Activated naive CD4-positive, alpha-beta T cell treated with anti-CD3 and anti-CD28 coated beads for 36 hours (primary cell): ENCODE results near the gene LDLRAD4. TPM values are rescaled to one million over a fixed set of nuclear protein-coding genes. Genes with fewer than 3 reads are reported as not detected.
A peak's percentile ranks its signal among the peaks of the same experiment; 100 is the strongest.

Source experiments
- CTCF ChIA-PET: fragments of 350-600 bp; sonication (Branson Sonifier 250); formaldehyde crosslinking; loops from one replicate; lab custom pipeline; 2021; ENCODE audit warnings: antibody characterized with exemption; lab: Charles Lee
- DNase-seq: peaks from one replicate; pipeline ENCODE4 v3.0.0-alpha.2; 2020
- H3K27ac Mint-ChIP-seq: one replicate; pipeline ENCODE4 v1.8.0; 2021; ENCODE audit warnings: mild to moderate bottlenecking, mixed read lengths
- H3K27me3 Mint-ChIP-seq: one replicate; pipeline ENCODE4 v1.8.0; 2021; ENCODE audit warnings: low read depth, mixed read lengths
- H3K36me3 Mint-ChIP-seq: one replicate; pipeline ENCODE4 v1.8.0; 2021; ENCODE audit warnings: low read depth, mixed read lengths
- H3K4me1 Mint-ChIP-seq: one replicate; pipeline ENCODE4 v1.8.0; 2021; ENCODE audit warnings: low read depth, mixed read lengths
- H3K4me3 Mint-ChIP-seq: one replicate; pipeline ENCODE4 v1.8.0; 2021; ENCODE audit warnings: mild to moderate bottlenecking, moderate library complexity, mixed read lengths
- H3K9me3 Mint-ChIP-seq: one replicate; pipeline ENCODE4 v1.8.0; 2021; ENCODE audit warnings: mixed read lengths
- intact Hi-C: fragments of 100-400 bp; cut with micrococcal nuclease; formaldehyde crosslinking; loops from one replicate; pipeline ENCODE4 v1.15.1; 2023
- total RNA-seq, 2 experiments: library from RNA; stranded (reverse); gene quantifications; one replicate each; pipeline ENCODE4 v1.2.3, GENCODE V29; 2021

The LDLRAD4 gene
- total RNA-seq, 2 experiments from 2014 or later: 19.4 to 21.3 TPM

DNA sequence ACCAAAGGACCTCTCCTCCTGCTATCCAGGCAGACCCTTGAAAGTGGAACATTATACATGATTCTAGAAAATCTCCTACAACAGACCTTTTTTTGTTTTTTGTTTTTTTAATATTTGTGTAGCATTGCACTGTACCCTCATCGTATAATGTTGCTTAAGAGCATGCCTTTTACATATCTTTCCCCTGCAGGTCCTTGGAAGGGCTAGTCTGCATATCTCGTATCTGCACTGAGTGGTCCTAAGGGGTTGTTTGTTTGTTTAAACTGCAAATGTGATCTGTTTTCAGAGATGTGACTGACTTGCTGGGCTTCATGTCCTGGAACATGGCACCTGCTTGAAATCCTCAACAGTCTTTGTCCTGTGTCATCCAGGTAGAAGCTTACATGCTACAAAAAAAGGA is 303.7 kb downstream of the LDLRAD4 start:
- no peak for DNase-seq
- intact Hi-C loops: loop anchor here (2.0 kb wide), 1 partner anchor 305 kb away; no protein-coding TSS in a partner anchor
- H3K9me3 Mint-ChIP-seq: peaks cover 6% of the 10 kb centered on the region
- CTCF ChIA-PET: interaction anchor here (0.9 to 3.7 kb wide), 2 partner anchors 9 to 306 kb away, joined by 4 to 11 read pairs; no protein-coding TSS in a partner anchor
- H3K27me3 Mint-ChIP-seq: no peaks in the 10 kb centered on the region
- peaks cover 20% of the 10 kb centered on the region for H3K4me1 Mint-ChIP-seq
- H3K4me3 Mint-ChIP-seq: no peak overlapping the region
- H3K36me3 Mint-ChIP-seq: peaks cover 10% of the 10 kb centered on the region
- H3K27ac Mint-ChIP-seq: no peak overlapping the region

DNA sequence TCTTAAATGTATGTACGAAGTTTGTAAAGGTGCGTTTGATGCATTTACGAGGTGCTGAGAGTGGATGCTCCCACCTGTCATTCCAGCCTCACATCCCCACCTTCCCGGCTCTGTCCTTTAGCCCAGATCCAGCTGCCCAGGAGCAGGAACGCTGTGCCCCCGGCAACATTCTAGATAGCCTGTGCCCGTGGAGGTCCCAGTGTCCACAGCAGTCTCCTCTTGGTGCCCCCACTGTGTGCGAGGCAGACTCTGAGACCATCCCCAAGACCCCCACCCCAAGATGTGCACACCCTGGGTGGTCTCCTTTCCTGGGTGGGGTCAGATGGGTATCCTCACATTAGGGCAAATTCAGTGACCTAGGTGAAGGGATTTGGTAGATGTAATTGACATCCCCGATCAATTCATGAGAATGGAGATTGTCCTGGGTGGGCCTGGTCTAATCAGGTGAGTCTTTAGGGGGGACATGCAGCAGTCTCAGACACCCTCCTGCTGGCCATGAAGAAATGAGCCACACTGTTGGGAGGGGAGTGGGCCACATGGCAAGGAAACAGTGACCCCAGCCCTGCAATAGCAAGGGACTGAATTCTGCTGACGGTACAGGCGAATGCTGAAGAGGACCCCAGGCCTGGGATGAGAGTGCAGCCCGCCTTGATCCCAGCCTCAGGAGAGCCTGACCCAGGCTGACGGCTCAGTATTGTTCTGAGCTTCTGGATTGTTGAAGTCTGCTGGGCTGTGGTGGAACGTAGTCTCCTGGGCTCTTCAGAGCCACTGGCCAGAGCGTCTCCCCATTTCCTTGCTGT is 304.5 kb downstream of the LDLRAD4 start:
- Mint-ChIP-seq H3K36me3 (peaks cover 6% of the 10 kb centered on the region), H3K27ac (no peak overlapping the region), H3K27me3 (no peaks in the 10 kb centered on the region), H3K9me3 (peaks cover 3% of the 10 kb centered on the region), H3K4me1 (peaks cover 20% of the 10 kb centered on the region), H3K4me3 (no peak overlapping the region)
- intact Hi-C loops: loop anchor here (2.0 kb wide), 1 partner anchor 306 kb away; no protein-coding TSS in a partner anchor
- DNase-seq: no peak
- CTCF ChIA-PET: interaction anchor here (0.6 to 3.7 kb wide), 2 partner anchors 164 to 307 kb away, joined by 7 to 11 read pairs; no protein-coding TSS in a partner anchor

DNA sequence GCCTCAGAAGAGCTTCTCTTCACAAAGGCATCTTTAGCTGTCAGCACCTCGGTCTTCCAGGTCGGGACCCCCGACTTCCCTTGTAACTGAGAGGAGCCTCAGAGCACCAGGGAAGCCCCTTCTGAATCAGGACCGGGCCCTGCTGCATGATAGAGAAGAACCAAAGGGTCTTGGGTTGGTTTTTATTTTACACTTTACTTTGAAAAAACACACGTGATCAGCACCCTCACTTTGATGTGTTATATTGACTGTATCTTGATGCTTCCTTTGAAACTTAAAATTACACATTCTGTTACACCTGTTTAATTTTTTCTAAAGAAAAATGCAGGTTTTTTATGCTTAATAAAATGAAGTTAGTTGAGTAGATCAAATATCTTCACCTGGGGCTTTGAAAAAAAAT is 305.5 kb downstream of the LDLRAD4 start:
- Mint-ChIP-seq H3K36me3 (peaks cover 2% of the 10 kb centered on the region), H3K9me3 (no peaks in the 10 kb centered on the region), H3K27me3 (no peaks in the 10 kb centered on the region), H3K27ac (no peak overlapping the region), H3K4me1 (peaks cover 20% of the 10 kb centered on the region), H3K4me3 (no peak overlapping the region)
- intact Hi-C loops: no loop called here
- DNase-seq: no peak
- CTCF ChIA-PET: interaction anchor here (0.6 to 3.7 kb wide), 3 partner anchors 31 to 308 kb away, joined by 3 to 11 read pairs (median 7); no protein-coding TSS in a partner anchor

DNA sequence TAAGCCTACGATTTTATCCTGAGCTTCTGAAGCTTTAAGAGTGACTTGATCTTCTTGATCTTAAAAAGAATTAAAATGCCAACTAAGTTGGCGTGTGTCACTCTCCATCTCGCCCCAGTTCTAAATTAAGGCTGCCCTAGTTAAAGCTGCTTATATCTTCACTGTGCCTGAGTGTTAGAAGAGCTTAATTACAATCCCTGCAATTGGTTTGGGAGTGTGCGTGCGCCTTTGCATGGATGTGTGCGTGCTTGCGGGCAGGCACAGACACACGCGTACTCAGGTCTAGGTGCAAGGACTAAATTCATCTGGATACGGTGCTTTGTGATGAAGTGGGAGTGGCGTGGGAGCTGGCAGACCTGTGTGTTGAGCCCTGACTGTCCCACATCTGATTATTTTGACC is 306.3 kb downstream of the LDLRAD4 start:
- CTCF ChIA-PET: interaction anchor here (1.0 to 3.5 kb wide), 3 partner anchors 9 to 308 kb away, joined by 3 to 13 read pairs (median 3); no protein-coding TSS in a partner anchor
- intact Hi-C loops: no loop called here
- Mint-ChIP-seq H3K27ac (no peak overlapping the region), H3K27me3 (no peaks in the 10 kb centered on the region), H3K9me3 (no peaks in the 10 kb centered on the region), H3K4me3 (no peak overlapping the region), H3K4me1 (peaks cover 20% of the 10 kb centered on the region), H3K36me3 (peaks cover 2% of the 10 kb centered on the region)
- no peak for DNase-seq

DNA sequence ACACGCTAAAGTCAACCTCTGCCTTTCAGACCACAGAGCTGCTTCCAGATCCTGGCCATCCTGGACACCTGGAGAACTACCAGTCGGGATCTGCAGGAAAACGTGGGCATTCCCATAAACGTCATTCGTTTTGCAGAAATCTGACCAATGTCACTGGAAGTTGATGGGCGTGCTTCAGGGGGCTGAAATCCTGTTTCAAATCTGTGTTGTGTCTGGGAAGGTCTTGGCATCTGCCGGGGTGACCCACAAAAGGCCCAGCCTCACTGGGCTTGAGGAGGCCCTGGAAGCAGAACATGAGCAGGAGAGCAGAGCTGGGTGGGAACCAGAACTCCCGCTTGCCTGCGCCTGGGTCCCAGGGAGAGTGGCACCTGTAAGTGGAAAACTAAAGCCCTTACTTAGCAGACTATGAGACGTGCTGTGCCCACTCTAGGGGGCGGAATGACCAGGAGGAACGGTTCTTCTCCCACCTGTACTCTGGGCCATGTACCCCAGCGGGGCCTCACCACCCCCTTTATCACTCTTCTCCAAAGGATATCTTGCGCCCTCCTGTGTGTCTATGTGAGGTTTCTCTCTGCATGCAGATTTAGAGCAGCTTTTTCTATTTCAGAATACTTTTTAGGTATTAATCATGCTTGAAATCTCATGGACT is 306.9 kb downstream of the LDLRAD4 start:
- H3K36me3 Mint-ChIP-seq: peaks cover 2% of the 10 kb centered on the region
- no peak overlapping the region for H3K4me3 Mint-ChIP-seq
- CTCF ChIA-PET: interaction anchor here (1.3 to 3.5 kb wide), 2 partner anchors 9 to 309 kb away, joined by 3 to 13 read pairs; no protein-coding TSS in a partner anchor
- no peaks in the 10 kb centered on the region for H3K9me3 Mint-ChIP-seq
- intact Hi-C loops: no loop called here
- peaks cover 16% of the 10 kb centered on the region for H3K4me1 Mint-ChIP-seq
- no peak for DNase-seq
- no peaks in the 10 kb centered on the region for H3K27me3 Mint-ChIP-seq
- no peak overlapping the region for H3K27ac Mint-ChIP-seq

DNA sequence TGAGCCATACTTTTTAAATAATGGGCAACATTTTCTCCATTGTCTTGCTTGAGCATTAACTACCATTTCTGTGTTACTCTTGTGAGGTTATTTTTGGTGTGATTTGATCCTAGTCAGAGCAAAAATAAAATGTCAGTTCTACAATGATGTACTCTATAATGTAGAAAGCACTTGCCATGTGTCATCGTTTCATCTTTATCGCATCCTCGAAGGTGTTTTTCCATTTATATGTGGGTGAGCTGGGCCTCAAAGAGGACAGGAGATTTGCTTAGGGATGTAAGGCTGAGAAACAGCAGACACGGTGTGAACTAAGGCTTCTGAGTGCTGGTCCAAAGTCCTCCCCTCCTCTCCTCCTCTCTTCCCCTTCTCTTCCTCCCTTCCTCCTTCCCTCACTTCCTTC is 308.0 kb downstream of the LDLRAD4 start:
- CTCF ChIA-PET: interaction anchor here (3.5 kb wide), 1 partner anchor 310 kb away, joined by 13 read pairs; no protein-coding TSS in a partner anchor
- Mint-ChIP-seq H3K4me1 (peaks cover 13% of the 10 kb centered on the region), H3K9me3 (no peaks in the 10 kb centered on the region), H3K27ac (no peak overlapping the region), H3K36me3 (peaks cover 2% of the 10 kb centered on the region), H3K27me3 (no peaks in the 10 kb centered on the region), H3K4me3 (no peak overlapping the region)
- no peak for DNase-seq
- intact Hi-C loops: no loop called here

DNA sequence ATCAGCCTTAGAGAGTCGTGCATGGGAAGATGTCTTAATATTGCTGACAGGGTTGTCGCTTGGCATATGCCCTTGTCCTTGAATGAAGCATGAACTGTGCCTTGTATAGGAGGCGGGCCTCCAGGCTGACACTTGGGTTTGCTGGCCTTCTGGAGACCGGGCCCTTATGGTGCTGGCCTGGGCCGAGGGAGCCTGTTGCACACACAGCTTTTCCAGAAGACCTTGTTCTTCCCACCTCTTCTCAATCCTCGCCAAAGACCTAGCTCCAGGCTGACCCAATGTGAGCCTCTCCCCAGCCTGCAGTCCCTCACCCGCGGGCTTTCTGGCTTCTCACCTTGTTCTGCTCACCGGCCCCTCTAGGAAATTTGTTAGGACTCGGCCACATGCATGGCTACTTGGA is 308.7 kb downstream of the LDLRAD4 start:
- CTCF ChIA-PET: interaction anchor here (3.5 kb wide), 1 partner anchor 311 kb away, joined by 13 read pairs; no protein-coding TSS in a partner anchor
- Mint-ChIP-seq H3K27ac (no peak overlapping the region), H3K36me3 (peaks cover 2% of the 10 kb centered on the region), H3K27me3 (no peaks in the 10 kb centered on the region), H3K9me3 (no peaks in the 10 kb centered on the region), H3K4me1 (peaks cover 13% of the 10 kb centered on the region), H3K4me3 (no peak overlapping the region)
- no peak for DNase-seq
- intact Hi-C loops: no loop called here

DNA sequence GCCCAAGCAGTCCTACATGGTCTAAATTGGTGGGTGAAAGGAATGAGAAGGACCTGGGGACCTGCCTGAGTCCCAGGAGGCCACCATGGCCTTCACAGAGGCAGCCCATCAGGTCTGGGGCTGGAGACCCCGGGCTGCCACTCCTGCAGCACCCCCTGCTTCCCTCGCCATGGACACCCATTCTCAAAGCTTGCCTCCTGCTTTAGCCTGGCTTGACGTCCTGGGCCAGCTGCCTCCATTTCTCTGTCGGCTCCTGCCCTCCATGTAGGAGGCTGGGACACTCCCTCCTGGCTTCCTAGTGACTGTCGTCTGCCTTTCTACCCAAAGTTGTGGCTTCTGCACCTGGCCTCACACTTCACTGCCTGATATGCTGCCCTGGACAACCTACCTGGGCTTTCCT is 309.2 kb downstream of the LDLRAD4 start:
- Mint-ChIP-seq H3K27ac (no peak overlapping the region), H3K4me3 (no peak overlapping the region), H3K9me3 (no peaks in the 10 kb centered on the region), H3K36me3 (peaks cover 2% of the 10 kb centered on the region), H3K4me1 (peaks cover 13% of the 10 kb centered on the region), H3K27me3 (no peaks in the 10 kb centered on the region)
- CTCF ChIA-PET: interaction anchor here (1.9 to 3.5 kb wide), 2 partner anchors 16 to 311 kb away, joined by 5 to 13 read pairs; no protein-coding TSS in a partner anchor
- DNase-seq: no peak
- intact Hi-C loops: no loop called here

DNA sequence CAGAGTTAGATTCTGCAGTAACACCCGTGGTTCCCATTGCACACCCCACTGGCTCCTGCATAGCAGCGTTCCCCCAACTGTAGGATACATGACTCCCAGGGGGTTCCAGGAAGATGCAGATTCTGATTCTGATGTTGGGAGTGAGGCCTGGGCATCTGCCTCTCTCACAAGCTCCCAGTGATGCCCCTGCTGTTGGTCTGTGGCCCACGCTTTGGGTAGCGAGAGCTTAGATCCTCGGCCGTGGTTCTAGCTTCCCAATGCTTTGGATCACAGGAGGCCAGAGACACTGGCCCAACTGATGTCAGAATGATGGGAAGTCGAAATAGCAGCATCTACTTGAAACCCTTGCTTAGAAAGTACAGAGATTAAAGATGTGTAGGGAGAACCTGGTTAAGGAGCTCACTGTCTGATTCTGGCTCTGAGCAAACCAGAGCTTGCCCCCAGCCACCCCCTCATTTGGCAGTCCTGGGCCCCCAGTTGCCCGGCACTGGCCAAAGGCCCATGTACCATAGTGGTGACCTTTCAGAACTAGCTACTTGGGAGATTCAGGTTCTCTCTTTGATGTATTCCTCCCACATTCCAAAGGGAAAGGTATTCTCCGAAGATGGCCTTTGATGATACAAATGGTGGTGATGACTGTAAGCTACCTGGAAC is 310.3 kb downstream of the LDLRAD4 start:
- no peak for DNase-seq
- intact Hi-C loops: no loop called here
- Mint-ChIP-seq H3K36me3 (peaks cover 2% of the 10 kb centered on the region), H3K9me3 (no peaks in the 10 kb centered on the region), H3K27me3 (no peaks in the 10 kb centered on the region), H3K4me1 (peaks cover 23% of the 10 kb centered on the region), H3K27ac (no peak overlapping the region), H3K4me3 (no peak overlapping the region)
- CTCF ChIA-PET: interaction anchor here (0.8 to 3.3 kb wide), 6 partner anchors 14 to 312 kb away, joined by 3 to 15 read pairs (median 3); no protein-coding TSS in a partner anchor

DNA sequence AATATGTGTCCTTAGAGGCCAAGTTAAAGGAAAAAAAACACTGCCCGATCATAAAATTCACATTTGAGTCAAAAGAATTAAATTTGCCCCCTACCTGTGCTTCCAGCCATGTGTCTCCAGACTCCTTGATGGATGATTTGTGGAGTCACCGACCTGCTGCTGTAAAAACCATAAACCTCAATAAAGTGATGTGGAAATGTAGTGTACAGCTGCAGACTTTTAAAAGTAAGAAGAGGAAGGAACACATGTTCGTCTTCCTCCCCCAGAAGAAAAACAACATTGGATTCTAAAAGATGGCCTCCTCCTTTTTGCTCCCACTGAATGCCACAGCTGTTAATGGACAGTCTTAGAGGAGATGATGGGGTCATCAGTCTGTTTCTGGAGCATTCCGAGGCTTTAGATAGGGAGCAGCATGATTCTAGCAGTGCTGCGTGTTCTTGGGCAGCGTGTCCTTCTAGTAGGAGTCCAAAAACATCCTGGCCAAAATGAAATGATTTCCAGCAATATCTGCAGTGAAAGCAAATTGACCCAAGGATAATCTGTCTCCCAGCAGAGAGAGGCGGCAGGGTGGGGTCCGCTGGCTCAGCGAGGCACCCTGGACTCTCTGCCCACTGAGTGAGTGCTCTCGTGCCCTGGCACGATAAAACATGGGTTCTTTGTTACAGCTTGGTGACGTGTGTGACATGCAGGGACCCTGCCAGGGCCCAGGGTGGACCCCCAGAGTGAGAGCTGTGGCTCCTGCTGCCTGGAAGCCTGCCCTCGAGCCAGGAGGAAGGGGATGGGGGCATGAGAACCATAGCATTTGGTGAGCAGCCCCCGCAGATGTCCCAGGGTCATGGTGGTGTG is 311.7 kb downstream of the LDLRAD4 start:
- no peak for DNase-seq
- intact Hi-C loops: loop anchor here (10.0 kb wide), 1 partner anchor 65 kb away; no protein-coding TSS in a partner anchor
- CTCF ChIA-PET: interaction anchor here (0.6 to 3.3 kb wide), 4 partner anchors 207 to 314 kb away, joined by 3 to 15 read pairs (median 3); no protein-coding TSS in a partner anchor
- H3K9me3 Mint-ChIP-seq: no peaks in the 10 kb centered on the region
- no peak overlapping the region for H3K4me3 Mint-ChIP-seq
- H3K27me3 Mint-ChIP-seq: no peaks in the 10 kb centered on the region
- peaks cover 2% of the 10 kb centered on the region for H3K36me3 Mint-ChIP-seq
- H3K4me1 Mint-ChIP-seq: peaks cover 26% of the 10 kb centered on the region
- no peak overlapping the region for H3K27ac Mint-ChIP-seq

DNA sequence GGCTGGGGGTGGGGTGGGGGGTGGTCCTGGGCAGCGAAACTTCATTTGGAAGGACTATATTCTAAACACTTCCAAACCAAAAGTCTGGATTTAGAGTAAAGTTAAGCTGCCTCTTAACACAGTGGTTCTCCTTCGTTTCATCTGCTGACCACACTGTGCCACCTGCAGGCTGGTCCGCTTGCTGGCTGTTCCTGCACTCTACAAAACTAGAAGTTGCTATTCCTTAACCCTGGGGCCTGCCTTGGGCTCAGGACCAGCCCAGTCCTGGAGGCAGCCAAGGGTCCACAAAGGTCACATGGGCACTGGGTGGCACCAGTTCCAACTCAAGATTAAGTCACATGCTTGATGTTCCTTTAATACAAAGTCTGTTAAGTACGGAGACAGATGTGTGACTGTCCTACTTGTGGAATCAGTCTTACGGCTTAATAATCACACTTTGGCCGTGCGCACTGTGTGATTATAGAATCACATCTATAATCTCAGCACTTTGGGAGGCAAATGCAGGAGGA is 312.4 kb downstream of the LDLRAD4 start:
- CTCF ChIA-PET: interaction anchor here (0.6 to 3.3 kb wide), 3 partner anchors 205 to 315 kb away, joined by 3 to 15 read pairs (median 3); no protein-coding TSS in a partner anchor
- Mint-ChIP-seq H3K36me3 (peaks cover 2% of the 10 kb centered on the region), H3K27me3 (no peaks in the 10 kb centered on the region), H3K27ac (peak overlapping the region; percentile 6), H3K4me1 (peaks cover 26% of the 10 kb centered on the region), H3K9me3 (no peaks in the 10 kb centered on the region), H3K4me3 (no peak overlapping the region)
- peak; percentile 51 for DNase-seq
- intact Hi-C loops: loop anchor here (1.0 to 10.0 kb wide), 2 partner anchors 66 to 315 kb away; no protein-coding TSS in a partner anchor
